DND-41 (cell line): ENCODE measurements around the gene MVK.

Experiments used
- ATAC-seq: fragments of 200-7000 bp; cut with Tn5 transposase; 3 replicates; pipeline ENCODE4 v1.9.1; 2021; ENCODE audit warnings: low read depth; ENCODE audit not compliant: insufficient read depth
- DNase-seq: peaks from one replicate; pipeline ENCODE4 v3.0.0-alpha.2; 2020
- H2AFZ ChIP-seq: 2 replicates; pipeline ENCODE4 v1.6.0; 2012; ENCODE audit warnings: low read depth, low read length
- H3K27ac ChIP-seq: 2 replicates; pipeline ENCODE4 v1.5.1; 2012; ENCODE audit warnings: low read length, inconsistent platforms
- H3K27me3 ChIP-seq: fragments of 200-600 bp; sonication (generic); 2 replicates; pipeline ENCODE4 v1.6.0; 2012; ENCODE audit warnings: low read length, mild to moderate bottlenecking, inconsistent platforms; ENCODE audit not compliant: insufficient read depth, poor library complexity
- H3K36me3 ChIP-seq: 2 replicates; pipeline ENCODE4 v1.5.1; 2012; ENCODE audit warnings: low read length, inconsistent platforms; ENCODE audit not compliant: insufficient read depth
- H3K4me1 ChIP-seq: 2 replicates; pipeline ENCODE4 v1.5.1; 2012; ENCODE audit warnings: mild to moderate bottlenecking, low read length; ENCODE audit not compliant: insufficient read depth
- H3K4me2 ChIP-seq: 2 replicates; pipeline ENCODE4 v1.6.0; 2012; ENCODE audit warnings: mild to moderate bottlenecking, moderate library complexity, low read length, inconsistent platforms; ENCODE audit not compliant: insufficient read depth
- H3K4me3 ChIP-seq, 2 experiments: fragments of 200-600 bp in 1 of 2; shearing (Covaris generic) in 1 of 2; 2 replicates each; pipeline ENCODE4 v1.5.1; 2012 to 2016; ENCODE audit warnings: inconsistent platforms in 2 of 2, low read length in 2 of 2, mild to moderate bottlenecking in 2 of 2, low read depth in 1 of 2, moderate library complexity in 1 of 2
- H3K79me2 ChIP-seq: 2 replicates; pipeline ENCODE4 v1.6.0; 2012; ENCODE audit warnings: low read length, inconsistent platforms; ENCODE audit not compliant: insufficient read depth
- H3K9ac ChIP-seq: 2 replicates; pipeline ENCODE4 v1.6.0; 2012; ENCODE audit warnings: low read depth, mild to moderate bottlenecking, inconsistent platforms, low read length, moderate library complexity
- H3K9me3 ChIP-seq: 2 replicates; pipeline ENCODE4 v1.5.1; 2012; ENCODE audit warnings: low read length, moderate library complexity, mild to moderate bottlenecking, inconsistent platforms; ENCODE audit not compliant: insufficient read depth, severe bottlenecking
- H4K20me1 ChIP-seq: 2 replicates; pipeline ENCODE4 v1.6.0; 2012; ENCODE audit warnings: low read length; ENCODE audit not compliant: insufficient read depth
- EZH2 ChIP-seq: IDR thresholded peaks from 3 replicates; pipeline ENCODE4 v1.6.1; 2012; ENCODE audit warnings: borderline replicate concordance, low read depth, mild to moderate bottlenecking, moderate library complexity, low read length, inconsistent platforms; ENCODE audit not compliant: severe bottlenecking
- TF ChIP-seq, protein P1 (sequence below): IDR thresholded peaks from 2 replicates; pipeline ENCODE4 v1.5.1; 2012; ENCODE audit warnings: borderline replicate concordance, low read length, moderate library complexity, mild to moderate bottlenecking; ENCODE audit not compliant: poor library complexity, severe bottlenecking; ENCODE audit errors: extremely low read depth

MVK gene

GRCh38 chr12:109621901-109622364 is 48.3 kb downstream of the MVK start:
- Histone ChIP-seq H3K36me3 (no peaks in the 10 kb centered on the region), H3K4me1 (no peaks in the 10 kb centered on the region), H2AFZ (no peak overlapping the region), H4K20me1 (no peaks in the 10 kb centered on the region; the same call in 1 of the 2 replicates), H3K9me3 (no peaks in the 10 kb centered on the region), H3K27me3 (peaks cover 10% of the 10 kb centered on the region), H3K4me3 (no peak overlapping the region), H3K4me2 (no peak overlapping the region), H3K79me2 (no peaks in the 10 kb centered on the region), H3K27ac (no peak overlapping the region), H3K9ac (no peak overlapping the region)
- no peak for DNase-seq
- ATAC-seq = no peak
- TF ChIP-seq EZH2 = no peak
- TF ChIP-seq, protein P1, sequence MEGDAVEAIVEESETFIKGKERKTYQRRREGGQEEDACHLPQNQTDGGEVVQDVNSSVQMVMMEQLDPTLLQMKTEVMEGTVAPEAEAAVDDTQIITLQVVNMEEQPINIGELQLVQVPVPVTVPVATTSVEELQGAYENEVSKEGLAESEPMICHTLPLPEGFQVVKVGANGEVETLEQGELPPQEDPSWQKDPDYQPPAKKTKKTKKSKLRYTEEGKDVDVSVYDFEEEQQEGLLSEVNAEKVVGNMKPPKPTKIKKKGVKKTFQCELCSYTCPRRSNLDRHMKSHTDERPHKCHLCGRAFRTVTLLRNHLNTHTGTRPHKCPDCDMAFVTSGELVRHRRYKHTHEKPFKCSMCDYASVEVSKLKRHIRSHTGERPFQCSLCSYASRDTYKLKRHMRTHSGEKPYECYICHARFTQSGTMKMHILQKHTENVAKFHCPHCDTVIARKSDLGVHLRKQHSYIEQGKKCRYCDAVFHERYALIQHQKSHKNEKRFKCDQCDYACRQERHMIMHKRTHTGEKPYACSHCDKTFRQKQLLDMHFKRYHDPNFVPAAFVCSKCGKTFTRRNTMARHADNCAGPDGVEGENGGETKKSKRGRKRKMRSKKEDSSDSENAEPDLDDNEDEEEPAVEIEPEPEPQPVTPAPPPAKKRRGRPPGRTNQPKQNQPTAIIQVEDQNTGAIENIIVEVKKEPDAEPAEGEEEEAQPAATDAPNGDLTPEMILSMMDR = no peak

- TF ChIP-seq EZH2 = no peak
- TF ChIP-seq, protein P1 = no peak
- Histone ChIP-seq H3K9ac (no peak overlapping the region), H3K9me3 (no peaks in the 10 kb centered on the region), H3K4me3 (no peak overlapping the region), H3K4me1 (no peaks in the 10 kb centered on the region), H4K20me1 (no peaks in the 10 kb centered on the region; the same call in 1 of the 2 replicates), H3K4me2 (no peak overlapping the region), H3K27me3 (peaks cover 3% of the 10 kb centered on the region), H3K36me3 (no peaks in the 10 kb centered on the region), H3K79me2 (no peaks in the 10 kb centered on the region), H3K27ac (no peak overlapping the region), H2AFZ (no peak overlapping the region)
- ATAC-seq (no peak), DNase-seq (no peak)
Observed at GRCh38 chr12:109624467-109624866, 50.9 kb downstream of the MVK start.

- H3K9ac ChIP-seq = no peak overlapping the region
- no peaks in the 10 kb centered on the region for H3K9me3 ChIP-seq
- ATAC-seq (no peak), DNase-seq (no peak)
- H3K79me2 ChIP-seq = no peaks in the 10 kb centered on the region
- peaks cover 3% of the 10 kb centered on the region for H3K27me3 ChIP-seq
- TF ChIP-seq EZH2 = no peak
- TF ChIP-seq, protein P1 = no peak
- no peak overlapping the region for H2AFZ ChIP-seq
- H3K4me1 ChIP-seq = no peaks in the 10 kb centered on the region
- H3K4me3 ChIP-seq = no peak overlapping the region
- H3K27ac ChIP-seq = no peak overlapping the region
- H4K20me1 ChIP-seq = no peaks in the 10 kb centered on the region; the same call in 1 of the 2 replicates
- no peak overlapping the region for H3K4me2 ChIP-seq
- no peaks in the 10 kb centered on the region for H3K36me3 ChIP-seq
Observed at GRCh38 chr12:109625131-109625559, 51.6 kb downstream of the MVK start.
